HUES48 (cell line): ENCODE data around the gene RAB3C.
"Not testable (repeated sequence)": the region's sequence is repeated elsewhere in the genome, so short reads cannot be mapped to it uniquely, and the experiment has no call there.

Experiments
- H3K27ac ChIP-seq: one replicate; pipeline ENCODE4 v1.7.0; 2013; ENCODE audit warnings: low read depth, low read length, inconsistent platforms
- H3K27me3 ChIP-seq: 2 replicates; pipeline ENCODE4 v1.6.1; 2013; ENCODE audit warnings: mild to moderate bottlenecking, low read length; ENCODE audit not compliant: control insufficient read depth, insufficient read depth
- H3K36me3 ChIP-seq: 2 replicates; pipeline ENCODE4 v1.6.1; 2013; ENCODE audit warnings: low read length; ENCODE audit not compliant: control insufficient read depth, insufficient read depth
- H3K4me1 ChIP-seq: 2 replicates; pipeline ENCODE4 v1.6.1; 2013; ENCODE audit warnings: mild to moderate bottlenecking, low read length; ENCODE audit not compliant: control insufficient read depth, insufficient read depth
- H3K4me3 ChIP-seq: 2 replicates; pipeline ENCODE4 v1.5.1; 2013; ENCODE audit warnings: mild to moderate bottlenecking, low read depth, low read length
- H3K9ac ChIP-seq: 2 replicates; pipeline ENCODE4 v1.6.1; 2013; ENCODE audit warnings: mild to moderate bottlenecking, low read depth, low read length, moderate library complexity
- H3K9me3 ChIP-seq: 2 replicates; pipeline ENCODE4 v1.6.1; 2013; ENCODE audit warnings: low read length; ENCODE audit not compliant: control insufficient read depth, insufficient read depth

The RAB3C gene

GRCh38 chr5:58710425-58710824 lies 127.5 kb downstream of the RAB3C start:
- not testable (repeated sequence) for H3K9me3 ChIP-seq, H3K9ac ChIP-seq, H3K27me3 ChIP-seq, H3K4me1 ChIP-seq, H3K27ac ChIP-seq, H3K4me3 ChIP-seq, H3K36me3 ChIP-seq

- Histone ChIP-seq H3K36me3 (no peaks in the 10 kb centered on the region), H3K27me3 (no peaks in the 10 kb centered on the region), H3K4me3 (no peak overlapping the region), H3K9me3 (no peaks in the 10 kb centered on the region), H3K9ac (no peak overlapping the region), H3K27ac (no peak overlapping the region), H3K4me1 (no peaks in the 10 kb centered on the region)
Measured at GRCh38 chr5:58710871-58711270, 128.0 kb downstream of the RAB3C start.

- H3K27ac ChIP-seq = no peak overlapping the region
- H3K4me3 ChIP-seq = no peak overlapping the region
- H3K27me3 ChIP-seq = no peaks in the 10 kb centered on the region
- no peak overlapping the region for H3K9ac ChIP-seq
- H3K4me1 ChIP-seq = peaks cover 3% of the 10 kb centered on the region; the same call in 1 of the 2 replicates
- H3K9me3 ChIP-seq = no peaks in the 10 kb centered on the region
- no peaks in the 10 kb centered on the region for H3K36me3 ChIP-seq
Measured at GRCh38 chr5:58711965-58712364, 129.1 kb downstream of the RAB3C start.

- Histone ChIP-seq H3K9ac (no peak overlapping the region), H3K4me3 (no peak overlapping the region), H3K27me3 (no peaks in the 10 kb centered on the region), H3K9me3 (no peaks in the 10 kb centered on the region), H3K4me1 (peaks cover 24% of the 10 kb centered on the region), H3K27ac (no peak overlapping the region), H3K36me3 (no peaks in the 10 kb centered on the region)
Measured at GRCh38 chr5:58714046-58714445, 131.2 kb downstream of the RAB3C start.

- no peak overlapping the region for H3K9ac ChIP-seq
- no peak overlapping the region for H3K4me3 ChIP-seq
- no peaks in the 10 kb centered on the region for H3K27me3 ChIP-seq
- peaks cover 38% of the 10 kb centered on the region for H3K4me1 ChIP-seq
- no peaks in the 10 kb centered on the region for H3K9me3 ChIP-seq
- H3K27ac ChIP-seq = no peak overlapping the region
- no peaks in the 10 kb centered on the region for H3K36me3 ChIP-seq
Measured at GRCh38 chr5:58715997-58716656, 133.3 kb downstream of the RAB3C start.

GRCh38 chr5:58716713-58717112 lies 133.8 kb downstream of the RAB3C start:
- Histone ChIP-seq H3K4me1 (peaks cover 44% of the 10 kb centered on the region), H3K9me3 (no peaks in the 10 kb centered on the region), H3K27me3 (no peaks in the 10 kb centered on the region), H3K27ac (peak overlapping the region; percentile 91), H3K36me3 (no peaks in the 10 kb centered on the region), H3K9ac (no peak overlapping the region), H3K4me3 (no peak overlapping the region)

- H3K27me3 ChIP-seq = no peaks in the 10 kb centered on the region
- no peaks in the 10 kb centered on the region for H3K36me3 ChIP-seq
- no peaks in the 10 kb centered on the region for H3K9me3 ChIP-seq
- peaks cover 52% of the 10 kb centered on the region for H3K4me1 ChIP-seq
- H3K9ac ChIP-seq = no peak overlapping the region
- peak overlapping the region; percentile 91 for H3K27ac ChIP-seq
- H3K4me3 ChIP-seq = no peak overlapping the region
Measured at GRCh38 chr5:58717303-58718007, 134.6 kb downstream of the RAB3C start.

GRCh38 chr5:58718269-58718978 lies 135.5 kb downstream of the RAB3C start:
- Histone ChIP-seq H3K36me3 (no peaks in the 10 kb centered on the region), H3K27ac (peak overlapping the region; percentile 90), H3K4me1 (peaks cover 54% of the 10 kb centered on the region), H3K9ac (no peak overlapping the region), H3K4me3 (no peak overlapping the region), H3K9me3 (no peaks in the 10 kb centered on the region), H3K27me3 (no peaks in the 10 kb centered on the region)

GRCh38 chr5:58722160-58722559 lies 139.3 kb downstream of the RAB3C start:
- H3K9ac ChIP-seq = no peak overlapping the region
- H3K4me1 ChIP-seq = peaks cover 53% of the 10 kb centered on the region
- peak overlapping the region; percentile 69 for H3K27ac ChIP-seq
- H3K36me3 ChIP-seq = no peaks in the 10 kb centered on the region
- H3K9me3 ChIP-seq = peaks cover 11% of the 10 kb centered on the region; the same call in 1 of the 2 replicates
- no peak overlapping the region for H3K4me3 ChIP-seq
- no peaks in the 10 kb centered on the region for H3K27me3 ChIP-seq

GRCh38 chr5:58724992-58725391 lies 142.1 kb downstream of the RAB3C start:
- H3K4me1 ChIP-seq = peaks cover 28% of the 10 kb centered on the region

GRCh38 chr5:58731641-58732040 lies 148.8 kb downstream of the RAB3C start:
- H3K36me3 ChIP-seq = no peaks in the 10 kb centered on the region
- no peaks in the 10 kb centered on the region for H3K9me3 ChIP-seq
- no peaks in the 10 kb centered on the region for H3K27me3 ChIP-seq
- H3K9ac ChIP-seq = no peak overlapping the region
- peaks cover 10% of the 10 kb centered on the region for H3K4me1 ChIP-seq
- no peak overlapping the region for H3K4me3 ChIP-seq
- no peak overlapping the region for H3K27ac ChIP-seq

More at GRCh38 chr5:58724992-58725391, 142.1 kb downstream of the RAB3C start:
- peak overlapping the region; percentile 25; the same call in 1 of the 2 replicates for H3K4me3 ChIP-seq
- no peak overlapping the region for H3K9ac ChIP-seq
- H3K36me3 ChIP-seq = no peaks in the 10 kb centered on the region
- H3K9me3 ChIP-seq = peaks cover 11% of the 10 kb centered on the region; the same call in 1 of the 2 replicates
- H3K27me3 ChIP-seq = no peaks in the 10 kb centered on the region
- no peak overlapping the region for H3K27ac ChIP-seq
